ENCODE results near the gene ARMC2. TPM values are rescaled to one million over a fixed set of nuclear protein-coding genes. Genes with fewer than 3 reads are reported as not detected.

The ARMC2 gene
- polyA plus RNA-seq, 1 experiment = 5.1 TPM

- no peak for DNase-seq (ENCODE audit: low read depth, low spot score)
- no peak for TF ChIP-seq CTCF (IDR thresholded peaks at IDR 0.05; ENCODE audit: low read depth, low read length)
- ChIA-PET CTCF (no interaction called here), POLR2A (no interaction called here)
- H3K4me3 ChIP-seq (ENCODE audit: low read depth, low read length) = no peak overlapping the region
- H3K27me3 ChIP-seq (ENCODE audit: control insufficient read depth, insufficient read depth, low read length) = no peaks in the 10 kb centered on the region
- H3K27ac ChIP-seq (ENCODE audit: low read depth, low read length) = no peak overlapping the region
- H3K9me3 ChIP-seq (ENCODE audit: control insufficient read depth, insufficient read depth, low read length) = no peaks in the 10 kb centered on the region
Measured at GRCh38 chr6:108998485-108998884, 150.3 kb downstream of the ARMC2 start.

- Histone ChIP-seq H3K27me3 (ENCODE audit: control insufficient read depth, insufficient read depth, low read length) (no peaks in the 10 kb centered on the region), H3K27ac (ENCODE audit: low read depth, low read length) (no peak overlapping the region), H3K9me3 (ENCODE audit: control insufficient read depth, insufficient read depth, low read length) (no peaks in the 10 kb centered on the region), H3K4me3 (ENCODE audit: low read depth, low read length) (no peak overlapping the region)
- DNase-seq (ENCODE audit: low read depth, low spot score) = no peak
- CTCF ChIA-PET = interaction anchor here (0.5 kb wide), 1 partner anchor 8 kb away, joined by 8 read pairs; no protein-coding TSS in a partner anchor
- POLR2A ChIA-PET = no interaction called here
- TF ChIP-seq CTCF (IDR thresholded peaks at IDR 0.05; ENCODE audit: low read depth, low read length) = no peak
Measured at GRCh38 chr6:108999428-108999827, 151.2 kb downstream of the ARMC2 start.

- no peak overlapping the region for H3K4me3 ChIP-seq (ENCODE audit: low read depth, low read length)
- no peak overlapping the region for H3K27ac ChIP-seq (ENCODE audit: low read depth, low read length)
- ChIA-PET CTCF (no interaction called here), POLR2A (no interaction called here)
- DNase-seq (ENCODE audit: low read depth, low spot score) = no peak
- no peaks in the 10 kb centered on the region for H3K27me3 ChIP-seq (ENCODE audit: control insufficient read depth, insufficient read depth, low read length)
- H3K9me3 ChIP-seq (ENCODE audit: control insufficient read depth, insufficient read depth, low read length) = no peaks in the 10 kb centered on the region
- TF ChIP-seq CTCF (IDR thresholded peaks at IDR 0.05; ENCODE audit: low read depth, low read length) = no peak
Measured at GRCh38 chr6:109000289-109000688, 152.1 kb downstream of the ARMC2 start.

GRCh38 chr6:109001291-109001894 lies 153.2 kb downstream of the ARMC2 start:
- ChIA-PET POLR2A (no interaction called here), CTCF (interaction anchor here (1.3 kb wide), 1 partner anchor 36 kb away, joined by 3 read pairs; no protein-coding TSS in a partner anchor)
- no peak overlapping the region for H3K27ac ChIP-seq (ENCODE audit: low read depth, low read length)
- no peaks in the 10 kb centered on the region for H3K9me3 ChIP-seq (ENCODE audit: control insufficient read depth, insufficient read depth, low read length)
- H3K4me3 ChIP-seq (ENCODE audit: low read depth, low read length) = no peak overlapping the region
- no peak for DNase-seq (ENCODE audit: low read depth, low spot score)
- TF ChIP-seq CTCF (IDR thresholded peaks at IDR 0.05; ENCODE audit: low read depth, low read length) = no peak
- no peaks in the 10 kb centered on the region for H3K27me3 ChIP-seq (ENCODE audit: control insufficient read depth, insufficient read depth, low read length)

GRCh38 chr6:109002051-109002697 lies 154.0 kb downstream of the ARMC2 start:
- ChIA-PET CTCF (interaction anchor here (1.3 kb wide), 1 partner anchor 35 kb away, joined by 3 read pairs; no protein-coding TSS in a partner anchor), POLR2A (no interaction called here)
- Histone ChIP-seq H3K9me3 (ENCODE audit: control insufficient read depth, insufficient read depth, low read length) (no peaks in the 10 kb centered on the region), H3K27ac (ENCODE audit: low read depth, low read length) (no peak overlapping the region), H3K4me3 (ENCODE audit: low read depth, low read length) (no peak overlapping the region), H3K27me3 (ENCODE audit: control insufficient read depth, insufficient read depth, low read length) (no peaks in the 10 kb centered on the region)
- DNase-seq (ENCODE audit: low read depth, low spot score) = no peak
- no peak for TF ChIP-seq CTCF (IDR thresholded peaks at IDR 0.05; ENCODE audit: low read depth, low read length)
